HG02970 (cell line): Measurements from ENCODE around the gene NHSL2.
"Not testable (repeated sequence)": the region's sequence is repeated elsewhere in the genome, so short reads cannot be mapped to it uniquely, and the experiment has no call there.

Source experiments
- ATAC-seq: cut with Tn5 transposase; IDR thresholded peaks from one replicate; pipeline ENCODE4 v1.9.1; 2021; ENCODE audit warnings: mild to moderate bottlenecking, moderate library complexity, moderate number of reproducible peaks; ENCODE audit not compliant: unreplicated experiment, low FRiP score

The NHSL2 gene

DNA sequence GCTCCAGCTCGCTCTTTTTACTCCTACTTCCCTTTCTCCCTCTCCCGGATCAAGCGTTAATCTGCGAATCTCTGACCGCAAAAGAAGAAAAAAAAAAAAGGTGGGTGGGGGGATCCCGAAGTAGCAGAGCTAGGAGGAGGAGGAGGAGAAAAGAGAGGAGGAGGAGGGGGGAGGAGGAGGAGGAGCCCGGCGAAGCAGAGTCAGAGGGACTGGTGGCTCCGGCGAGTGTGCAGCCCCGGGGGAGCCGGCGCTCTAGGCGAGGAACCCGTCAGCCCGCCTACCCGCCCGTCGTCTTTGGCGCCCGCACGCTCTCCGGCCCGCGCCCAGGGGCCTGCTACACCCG, at the start of gene NHSL2:
Gene NHSL2 (plus strand): TSS at position 203 of the 343 bp plus-strand sequence.
- no peak for ATAC-seq

GRCh38 chrX:71867680-71868079, 43.0 kb upstream of the NHSL2 start:
- ATAC-seq: no peak

DNA sequence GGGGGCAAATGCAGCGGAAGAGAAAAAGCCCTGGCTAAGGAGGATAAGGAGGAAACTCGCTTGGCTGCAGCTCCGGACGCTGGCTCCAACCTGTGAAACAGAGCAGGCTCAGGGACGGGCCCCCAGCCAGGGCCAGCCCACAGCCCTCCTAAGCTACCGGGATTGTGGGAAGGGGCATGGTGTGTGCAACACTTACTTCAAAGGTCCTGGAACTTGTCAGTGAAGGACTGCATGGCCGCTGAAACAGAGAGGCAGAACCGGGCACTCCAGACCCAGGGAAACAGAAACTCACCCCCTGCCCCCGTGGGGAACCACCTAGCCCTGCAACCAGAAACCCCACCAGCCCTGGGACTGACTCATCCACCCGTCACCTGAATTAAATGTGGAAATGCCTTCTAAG, 41.1 kb upstream of the NHSL2 start:
- ATAC-seq: not testable (repeated sequence)

- no peak for ATAC-seq
Measured at GRCh38 chrX:71870208-71871098, 40.2 kb upstream of the NHSL2 start.

DNA sequence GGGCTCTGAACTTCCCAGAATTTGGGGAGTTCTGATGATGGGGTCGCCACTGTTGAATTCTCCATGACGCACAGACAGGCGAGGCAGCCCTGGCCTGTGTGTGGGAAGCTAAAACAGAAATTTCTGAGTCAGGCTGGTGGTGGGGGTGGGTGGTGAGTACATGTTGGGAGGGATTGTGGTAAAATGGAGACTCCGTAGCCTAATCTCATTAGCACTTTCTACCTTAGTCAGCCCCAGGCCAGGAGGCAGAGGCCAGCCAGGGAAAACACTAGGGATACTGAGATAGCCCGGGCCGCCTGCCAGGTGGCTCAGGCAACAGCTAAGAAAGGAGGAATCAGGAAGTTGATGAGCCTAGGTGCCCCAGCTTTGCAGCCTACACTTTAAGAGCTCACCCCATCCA, 39.3 kb upstream of the NHSL2 start:
- no peak for ATAC-seq

DNA sequence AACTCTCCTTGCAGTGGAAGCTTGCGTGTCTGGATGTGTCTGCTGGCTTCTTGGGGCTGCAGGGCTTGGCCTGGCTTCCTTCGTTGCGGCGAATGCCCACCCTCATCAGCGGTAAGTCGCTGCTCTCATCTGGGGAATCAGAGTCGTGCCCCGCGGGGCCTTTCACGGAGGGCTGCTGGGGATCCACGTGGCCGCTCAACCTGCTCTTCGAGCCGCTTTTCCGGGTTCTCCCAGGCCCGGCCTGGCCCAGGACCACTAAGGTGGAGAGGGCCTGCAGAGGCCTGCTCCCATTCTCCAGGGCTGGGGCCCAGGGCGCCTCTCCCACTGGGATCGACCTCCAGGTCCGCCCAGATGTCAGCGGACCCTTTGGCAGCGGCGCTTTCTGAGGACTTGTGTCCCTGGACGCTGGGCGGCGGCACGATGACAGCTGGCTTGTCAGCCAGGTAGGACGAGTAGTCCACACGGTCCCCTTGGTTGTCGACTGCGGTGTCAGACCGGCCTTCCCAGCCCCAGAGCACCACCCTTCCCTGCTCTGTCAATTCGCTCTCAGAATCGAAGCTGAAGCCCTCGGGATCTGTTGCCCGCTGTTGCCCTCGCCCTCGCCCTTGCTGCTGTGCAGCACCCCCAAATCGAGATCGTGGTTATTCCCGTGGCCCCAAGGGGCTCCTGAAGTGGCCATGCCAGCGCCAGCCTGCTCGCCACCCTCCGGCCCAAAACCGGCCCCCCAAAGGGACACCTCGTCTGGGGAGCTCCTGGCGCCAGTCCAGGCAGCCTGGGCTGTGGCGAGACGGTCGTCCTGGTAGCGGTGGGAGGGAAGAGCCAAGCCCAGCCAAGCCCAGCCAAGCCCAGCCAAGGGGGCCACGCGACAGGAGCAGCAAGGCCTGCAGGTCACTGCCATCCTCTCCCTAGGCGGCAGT, 37.8 kb upstream of the NHSL2 start:
- no peak for ATAC-seq

DNA sequence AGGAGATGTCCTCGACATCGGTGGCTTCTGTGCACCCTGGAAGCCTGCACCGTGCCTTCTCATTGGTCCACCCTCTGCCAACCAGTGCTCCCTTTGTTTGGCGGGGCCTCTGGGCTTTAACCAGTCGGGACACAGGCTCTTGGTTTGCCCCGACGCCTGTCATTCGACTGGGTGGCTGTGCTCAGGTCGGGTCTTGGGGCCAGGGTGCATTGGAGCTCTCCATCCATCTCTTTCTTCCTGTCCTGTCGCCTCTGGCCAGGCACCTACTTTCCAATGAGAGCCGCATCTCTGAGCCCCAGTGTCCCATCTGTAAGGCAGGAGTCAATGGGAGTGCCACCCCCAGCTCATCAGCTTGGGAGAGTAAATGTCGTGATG, 37.2 kb upstream of the NHSL2 start:
- no peak for ATAC-seq

DNA sequence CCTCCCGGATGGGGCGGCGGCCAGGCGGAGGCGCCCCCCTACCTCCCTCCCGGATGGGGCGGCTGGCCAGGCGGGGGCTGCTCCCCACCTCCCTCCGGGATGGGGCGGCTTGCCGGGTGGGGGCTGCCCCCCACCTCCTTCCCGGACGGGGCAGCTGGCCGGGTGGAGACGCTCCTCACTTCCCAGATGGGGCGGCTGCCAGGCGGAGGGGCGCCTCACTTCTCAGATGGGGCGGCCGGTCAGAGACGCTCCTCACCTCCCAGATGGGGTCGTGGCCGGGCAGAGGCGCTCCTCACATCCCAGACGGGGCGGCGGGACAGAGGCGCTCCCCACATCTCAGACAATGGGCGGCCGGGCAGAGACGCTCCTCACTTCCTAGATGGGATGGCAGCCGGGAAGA, 33.8 kb upstream of the NHSL2 start:
- ATAC-seq: not testable (repeated sequence)

DNA sequence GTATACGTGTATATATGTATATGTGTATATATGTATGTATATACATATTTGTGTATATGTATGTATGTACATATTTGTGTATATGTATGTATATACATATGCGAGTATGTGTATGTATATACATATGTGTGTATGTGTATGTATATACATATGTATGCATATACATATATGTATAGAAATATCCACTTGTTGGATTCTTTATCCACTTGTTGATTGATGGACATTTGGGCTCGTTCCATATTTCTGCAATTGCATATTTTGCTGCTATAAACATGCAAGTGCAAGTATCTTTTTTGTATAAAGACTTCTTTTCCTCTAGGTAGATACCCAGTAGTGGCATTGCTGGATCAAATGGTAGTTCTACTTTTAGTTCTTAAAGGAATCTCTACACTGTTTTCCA, 25.5 kb upstream of the NHSL2 start:
- no peak for ATAC-seq

- ATAC-seq: no peak
Measured at GRCh38 chrX:71895607-71896006, 15.0 kb upstream of the NHSL2 start.

DNA sequence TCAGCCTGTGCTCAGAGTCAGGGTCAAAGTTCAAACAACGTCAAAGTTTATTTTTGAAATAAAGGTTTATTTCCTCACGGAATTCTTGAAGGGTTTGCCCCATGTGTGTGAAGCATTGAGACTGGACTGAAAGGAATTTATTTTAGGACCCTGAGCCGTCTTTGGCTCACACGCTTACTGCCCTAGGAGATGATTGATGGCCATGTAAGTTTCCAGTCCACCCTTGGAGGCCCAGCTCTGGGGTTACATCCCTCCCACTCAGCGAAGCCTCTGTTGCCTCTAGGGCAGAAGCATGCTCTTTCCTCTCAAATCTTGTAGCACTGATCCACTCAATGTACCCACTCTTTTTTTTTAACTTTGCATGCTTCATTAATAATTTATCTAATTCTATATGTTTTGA, 4.5 kb upstream of the NHSL2 start:
- no peak for ATAC-seq

DNA sequence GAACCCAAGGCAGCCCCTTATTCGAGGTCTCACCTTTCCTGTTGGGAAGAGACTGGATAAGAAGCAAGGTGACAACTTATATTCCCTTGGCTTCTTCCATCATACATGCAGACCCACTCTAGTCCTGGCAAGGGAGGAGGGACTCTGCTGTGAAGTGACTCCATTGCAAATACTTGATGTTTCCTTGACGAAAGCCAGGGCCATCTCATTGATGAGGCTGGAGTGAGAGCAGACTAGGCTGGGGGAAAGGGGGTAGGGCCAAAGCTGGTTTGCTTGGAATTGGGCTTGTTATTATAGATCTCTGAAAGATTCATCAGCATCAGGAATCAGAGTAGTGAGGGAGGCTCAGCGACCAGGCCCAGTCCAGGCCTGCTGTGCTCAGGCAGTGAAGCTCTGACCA, 2.3 kb upstream of the NHSL2 start:
- ATAC-seq: no peak

DNA sequence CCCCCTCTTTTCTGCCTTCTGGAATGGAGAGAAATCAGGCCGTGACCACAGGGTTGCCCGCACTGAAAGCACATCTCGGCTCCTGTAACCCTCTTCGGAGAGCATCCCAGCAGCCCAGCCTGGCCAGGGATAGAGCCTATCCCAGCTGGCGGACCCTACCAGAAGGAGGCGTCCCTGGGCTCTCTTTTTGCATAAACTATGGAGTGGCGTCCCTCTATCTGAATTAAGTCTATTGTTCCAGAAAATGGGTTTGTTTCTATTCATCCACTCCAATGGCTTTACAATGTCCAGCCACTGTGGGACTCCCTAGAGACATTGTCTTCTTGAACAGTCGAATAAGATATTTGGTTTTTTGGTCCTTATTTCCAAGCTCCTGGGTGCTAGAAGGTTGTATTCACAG, 689 bp upstream of the NHSL2 start:
- ATAC-seq: no peak

- ATAC-seq: no peak
Measured at GRCh38 chrX:71910986-71911730, 513 bp downstream of the NHSL2 start.

- ATAC-seq: no peak
Measured at GRCh38 chrX:71911731-71912050, 1.0 kb downstream of the NHSL2 start.

DNA sequence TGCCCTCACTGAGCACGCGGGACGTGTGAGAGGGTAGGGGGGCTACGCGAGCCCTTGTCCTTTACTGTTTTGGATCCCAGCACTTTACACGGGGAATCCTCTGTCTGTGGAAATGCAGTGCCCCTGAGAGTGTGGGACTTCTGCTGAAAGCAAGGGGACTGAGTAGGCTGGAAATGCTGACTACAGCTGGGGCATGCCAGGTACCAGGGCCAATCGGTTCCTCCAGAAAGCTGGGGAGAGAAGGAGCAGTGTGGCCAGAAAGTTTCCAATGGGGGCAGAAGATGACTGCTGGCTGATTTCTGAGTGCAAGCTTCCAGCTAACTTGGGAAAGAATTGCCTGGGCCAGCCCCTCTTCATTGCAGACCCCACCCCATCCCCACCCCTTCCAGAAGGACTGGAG, 1.5 kb downstream of the NHSL2 start:
- no peak for ATAC-seq

GRCh38 chrX:71913156-71913950, 2.7 kb downstream of the NHSL2 start:
- no peak for ATAC-seq

- no peak for ATAC-seq
Measured at GRCh38 chrX:71917621-71918343, 7.1 kb downstream of the NHSL2 start.

DNA sequence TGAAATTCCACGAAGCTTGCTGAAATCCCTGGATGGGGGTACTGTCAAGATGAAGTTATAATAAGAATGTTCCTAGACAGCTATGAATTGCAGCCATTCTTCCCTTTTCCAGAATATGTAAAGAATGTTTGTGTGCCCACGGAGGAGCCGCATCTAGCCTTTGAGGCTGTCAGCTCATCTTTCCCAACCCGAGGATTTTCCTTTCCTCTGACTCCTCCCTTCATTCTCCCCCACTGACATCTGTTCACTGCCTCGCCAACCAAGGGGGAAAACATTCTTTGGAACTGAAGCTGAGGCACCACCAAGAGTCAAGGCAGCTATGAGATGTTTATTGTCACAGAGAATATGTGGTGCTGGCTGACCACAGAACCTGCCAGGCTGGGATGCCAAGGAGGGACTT, 8.8 kb downstream of the NHSL2 start:
- no peak for ATAC-seq

- no peak for ATAC-seq
Measured at GRCh38 chrX:71919886-71920285, 9.2 kb downstream of the NHSL2 start.
